ENCODE measurements around the gene PRPF18. TPM values are rescaled to one million over a fixed set of nuclear protein-coding genes. Genes with fewer than 3 reads are reported as not detected.

Gene PRPF18
- total RNA-seq, 1 donor from 2014 or later: 22.5 TPM

GRCh38 chr10:13573960-13574359 is 12.8 kb upstream of the PRPF18 start:
- Histone ChIP-seq H3K4me1 (no peaks in the 10 kb centered on the region), H3K27me3 (ENCODE audit: low read depth) (no peaks in the 10 kb centered on the region), H3K9me3 (no peaks in the 10 kb centered on the region), H3K27ac (no peak overlapping the region), H3K36me3 (no peaks in the 10 kb centered on the region), H3K4me3 (no peak overlapping the region)
- ATAC-seq (no peak), DNase-seq (no peak)
- TF ChIP-seq CTCF (IDR thresholded peaks at IDR 0.05): no peak
- intact Hi-C loops (cut with DNase I): no loop called here

- ATAC-seq (no peak), DNase-seq (no peak)
- intact Hi-C loops (cut with DNase I): no loop called here
- Histone ChIP-seq H3K9me3 (no peaks in the 10 kb centered on the region), H3K36me3 (no peaks in the 10 kb centered on the region), H3K27ac (no peak overlapping the region), H3K27me3 (ENCODE audit: low read depth) (peaks cover 20% of the 10 kb centered on the region), H3K4me3 (no peak overlapping the region), H3K4me1 (peaks cover 18% of the 10 kb centered on the region)
- TF ChIP-seq CTCF (IDR thresholded peaks at IDR 0.05): no peak
Measured at GRCh38 chr10:13585195-13585751, 1.5 kb upstream of the PRPF18 start.

DNA sequence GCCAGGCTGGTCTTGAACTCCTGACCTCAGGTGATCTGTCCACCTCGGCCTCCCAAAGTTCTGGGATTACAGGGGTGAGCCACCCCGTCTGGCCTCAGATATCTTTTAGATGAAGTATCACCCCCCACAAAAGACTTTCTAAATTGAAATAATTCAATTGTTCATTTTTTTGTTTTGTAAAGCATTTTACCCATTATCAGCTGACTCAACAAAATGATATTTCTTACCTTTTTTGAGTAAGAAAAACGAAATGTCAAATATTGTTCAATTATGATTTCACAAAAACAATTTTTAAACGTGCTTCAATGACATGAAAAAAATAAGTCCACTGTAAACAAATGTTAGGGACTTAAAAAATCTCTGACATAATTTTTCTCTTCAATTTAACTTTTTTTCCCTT is 822 bp upstream of the PRPF18 start:
- intact Hi-C loops (cut with DNase I): no loop called here
- no peaks in the 10 kb centered on the region for H3K36me3 ChIP-seq
- H3K4me3 ChIP-seq: no peak overlapping the region
- H3K9me3 ChIP-seq: no peaks in the 10 kb centered on the region
- ATAC-seq: no peak
- no peak overlapping the region for H3K27ac ChIP-seq
- TF ChIP-seq CTCF (IDR thresholded peaks at IDR 0.05): no peak
- H3K4me1 ChIP-seq: peaks cover 18% of the 10 kb centered on the region
- no peak for DNase-seq
- peaks cover 16% of the 10 kb centered on the region for H3K27me3 ChIP-seq (ENCODE audit: low read depth)

- no peak for TF ChIP-seq CTCF (IDR thresholded peaks at IDR 0.05)
- Histone ChIP-seq H3K4me1 (peaks cover 18% of the 10 kb centered on the region), H3K27ac (peak overlapping the region; percentile 68), H3K27me3 (ENCODE audit: low read depth) (peaks cover 10% of the 10 kb centered on the region), H3K4me3 (peak overlapping the region; percentile 91), H3K9me3 (no peaks in the 10 kb centered on the region), H3K36me3 (peaks cover 8% of the 10 kb centered on the region)
- intact Hi-C loops (cut with DNase I): no loop called here
- DNase-seq (no peak), ATAC-seq (peak; percentile 27 to 39)
Measured at GRCh38 chr10:13587391-13587790, 626 bp downstream of the PRPF18 start.

- DNase-seq (no peak), ATAC-seq (no peak)
- H3K4me3 ChIP-seq: no peak overlapping the region
- peaks cover 24% of the 10 kb centered on the region for H3K36me3 ChIP-seq
- H3K4me1 ChIP-seq: peaks cover 18% of the 10 kb centered on the region
- no peak overlapping the region for H3K27ac ChIP-seq
- H3K9me3 ChIP-seq: no peaks in the 10 kb centered on the region
- peaks cover 9% of the 10 kb centered on the region for H3K27me3 ChIP-seq (ENCODE audit: low read depth)
- TF ChIP-seq CTCF (IDR thresholded peaks at IDR 0.05): no peak
- intact Hi-C loops (cut with DNase I): no loop called here
Measured at GRCh38 chr10:13589316-13589715, 2.6 kb downstream of the PRPF18 start.
